SH-SY5Y (cell line): ENCODE data around the gene GTPBP3.

Source experiments
- GATA2 ChIP-seq: IDR thresholded peaks from 2 replicates; pipeline ENCODE4 v1.6.1; 2011; ENCODE audit warnings: mild to moderate bottlenecking, low read depth, low read length
- GATA3 ChIP-seq: IDR thresholded peaks from 2 replicates; pipeline ENCODE4 v1.6.1; 2011; ENCODE audit warnings: low read depth, mild to moderate bottlenecking, low read length, moderate library complexity

DNA sequence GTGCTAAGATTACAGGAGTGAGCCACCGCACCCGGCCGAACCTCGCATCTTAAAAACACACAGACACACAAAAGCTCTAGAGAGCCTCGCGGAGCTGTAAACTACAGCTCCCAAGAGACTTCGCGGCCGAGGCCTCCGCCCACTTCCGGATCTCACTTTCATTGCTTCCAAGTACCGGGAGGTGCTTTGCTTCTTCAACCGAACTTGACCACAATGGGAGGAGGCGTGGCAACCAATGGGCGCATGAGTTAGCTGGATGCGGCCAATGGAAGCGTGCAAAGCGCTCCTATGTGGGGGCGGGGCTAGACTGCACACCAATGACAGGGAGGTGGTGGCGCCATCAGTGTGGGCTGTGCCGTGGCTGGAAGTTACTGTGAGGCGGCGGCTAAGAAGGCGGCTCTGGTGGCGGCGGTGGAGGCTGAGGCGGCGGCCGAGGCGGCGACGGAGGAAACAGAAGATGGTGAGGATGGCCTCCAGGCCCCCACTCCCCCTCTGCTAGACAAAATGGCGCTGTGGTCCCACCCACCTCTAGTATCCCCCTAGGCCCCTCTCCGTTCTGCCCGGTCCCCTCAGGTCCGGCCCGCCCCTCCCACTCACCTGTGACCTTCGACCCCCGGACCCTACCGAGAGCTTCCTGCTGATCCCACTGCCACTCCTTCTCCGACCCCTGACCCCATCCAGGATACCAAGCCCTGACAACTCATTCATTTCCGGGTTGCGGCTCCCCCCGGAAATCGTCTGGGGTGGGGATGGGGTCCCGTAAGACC, 28.0 kb upstream of the GTPBP3 start, which contains the start of gene DDA1:
- TF ChIP-seq GATA2 (no peak), GATA3 (no peak)
